OCI-LY7 (cell line): ENCODE results near the gene IGFALS. TPM values are rescaled to one million over a fixed set of nuclear protein-coding genes. Genes with fewer than 3 reads are reported as not detected.

Experiments used
- BruUV-seq: library from RNA; stranded (reverse); fragments of 400-500 nt; replicated peaks from 2 replicates; lab custom pipeline; 2021; lab: Mats Ljungman, UMichigan
- CTCF ChIA-PET: fragments of 300-600 bp; sonication (Branson Sonifier 250); formaldehyde crosslinking; loops from one replicate; lab custom pipeline; 2022; ENCODE audit warnings: antibody characterized with exemption; ENCODE audit not compliant: unreplicated experiment; lab: Charles Lee
- POLR2A ChIA-PET: fragments of 300-600 bp; sonication (Branson Sonifier 250); formaldehyde crosslinking; loops from one replicate; lab custom pipeline; 2022; ENCODE audit warnings: antibody characterized with exemption; lab: Charles Lee
- DNase-seq: peaks from one replicate; pipeline ENCODE4 v3.0.0-alpha.2; 2015; ENCODE audit warnings: low spot score
- H2AFZ ChIP-seq: fragments of 200-600 bp; sonication (generic), shearing (Covaris generic); 2 replicates; pipeline ENCODE4 v1.6.1; 2014; ENCODE audit warnings: mild to moderate bottlenecking, antibody characterized with exemption, low read length, moderate library complexity
- H3K27ac ChIP-seq: fragments of 200-600 bp; sonication (generic); 2 replicates; pipeline ENCODE4 v1.5.1; 2014; ENCODE audit warnings: mixed run types, low read depth, mild to moderate bottlenecking, moderate library complexity, low read length, inconsistent platforms; ENCODE audit not compliant: poor library complexity, severe bottlenecking
- H3K36me3 ChIP-seq: fragments of 200-600 bp; sonication (generic); 2 replicates; pipeline ENCODE4 v1.6.1; 2014; ENCODE audit warnings: mild to moderate bottlenecking, antibody characterized with exemption, low read length, moderate library complexity, mixed read lengths; ENCODE audit not compliant: insufficient read depth
- H3K4me1 ChIP-seq: fragments of 200-600 bp; sonication (generic); 2 replicates; pipeline ENCODE4 v1.5.1; 2014; ENCODE audit warnings: mild to moderate bottlenecking, low read length; ENCODE audit not compliant: insufficient read depth, poor library complexity, severe bottlenecking
- H3K4me2 ChIP-seq: fragments of 200-600 bp; sonication (generic); 2 replicates; pipeline ENCODE4 v1.6.1; 2014; ENCODE audit warnings: mild to moderate bottlenecking, low read length
- H3K4me3 ChIP-seq: fragments of 200-600 bp; sonication (generic); 2 replicates; pipeline ENCODE4 v1.5.1; 2014; ENCODE audit warnings: mild to moderate bottlenecking, low read depth, low read length; ENCODE audit not compliant: poor library complexity, severe bottlenecking
- H3K79me2 ChIP-seq: fragments of 200-600 bp; sonication (generic); 2 replicates; pipeline ENCODE4 v1.6.1; 2016; ENCODE audit warnings: low read depth, mild to moderate bottlenecking, low read length, moderate library complexity, mixed read lengths; ENCODE audit not compliant: insufficient read depth
- H3K9me2 ChIP-seq: fragments of 200-600 bp; sonication (generic); 2 replicates; pipeline ENCODE4 v1.6.1; 2016; ENCODE audit warnings: mild to moderate bottlenecking, low read length, mixed read lengths; ENCODE audit not compliant: insufficient read depth
- H3K9me3 ChIP-seq: fragments of 200-600 bp; sonication (generic); 2 replicates; pipeline ENCODE4 v1.6.1; 2014; ENCODE audit warnings: mild to moderate bottlenecking, mixed run types, low read length, mixed read lengths
- H4K20me1 ChIP-seq: fragments of 200-600 bp; sonication (generic); 2 replicates; pipeline ENCODE4 v1.6.1; 2014; ENCODE audit warnings: mild to moderate bottlenecking, antibody characterized with exemption, low read length, moderate library complexity, mixed read lengths; ENCODE audit not compliant: insufficient read depth
- EZH2phosphoT487 ChIP-seq: fragments of 200-600 bp; sonication (generic); IDR thresholded peaks from 2 replicates; pipeline ENCODE4 v1.6.1; 2018; ENCODE audit warnings: low read depth, borderline replicate concordance, mild to moderate bottlenecking, mixed run types, antibody characterized with exemption, low read length, moderate library complexity, mixed read lengths
- intact Hi-C: fragments of 100-400 bp; cut with micrococcal nuclease; formaldehyde crosslinking; loops from one replicate; pipeline ENCODE4 v1.10.0; 2022; ENCODE audit not compliant: unreplicated experiment
- total RNA-seq, 2 experiments: library from RNA; depleted of rRNA in 1 of 2; stranded (reverse); fragments of >200 nt in 1 of 2; shearing (Covaris generic) in 1 of 2; gene quantifications; 2 replicates each; pipeline ENCODE4 v1.2.3, GENCODE V29; 2014 to 2022
- TF ChIP-seq, protein P1 (sequence below): fragments of 200-600 bp; sonication (generic); conservative IDR thresholded peaks from 2 replicates; pipeline ENCODE4 v1.5.1; 2014; ENCODE audit warnings: mild to moderate bottlenecking, antibody characterized with exemption, low read length, moderate library complexity, mixed read lengths

The IGFALS gene
- total RNA-seq, 2 experiments from 2014 or later = 0.13 TPM; not detected in 1

DNA sequence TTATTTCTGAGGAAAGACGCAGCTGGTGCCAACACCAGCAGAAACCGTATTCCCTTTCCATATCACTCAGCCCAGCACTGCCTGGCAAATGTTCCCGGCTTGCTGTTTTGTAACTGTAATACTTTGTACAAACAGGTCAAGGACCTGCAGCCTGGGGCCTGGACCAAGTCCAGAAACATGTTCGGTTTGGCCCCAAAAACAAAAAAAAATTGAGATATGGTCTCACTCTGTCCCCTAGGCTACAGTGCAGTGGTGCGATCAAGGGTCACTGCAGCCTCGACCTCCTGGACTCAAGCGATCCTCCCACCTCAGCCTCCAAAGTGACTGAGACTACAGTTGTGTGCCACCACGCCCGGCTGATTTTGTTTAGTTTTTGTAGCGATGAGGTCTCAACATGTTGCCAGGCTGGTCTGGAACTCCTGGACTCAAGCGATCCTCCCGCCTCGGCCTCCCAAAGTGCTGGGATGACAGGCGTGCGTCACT lies 31.9 kb upstream of the IGFALS start:
- H3K79me2 ChIP-seq = no peaks in the 10 kb centered on the region
- no peak overlapping the region for H2AFZ ChIP-seq
- TF ChIP-seq EZH2phosphoT487 = no peak
- TF ChIP-seq, protein P1, sequence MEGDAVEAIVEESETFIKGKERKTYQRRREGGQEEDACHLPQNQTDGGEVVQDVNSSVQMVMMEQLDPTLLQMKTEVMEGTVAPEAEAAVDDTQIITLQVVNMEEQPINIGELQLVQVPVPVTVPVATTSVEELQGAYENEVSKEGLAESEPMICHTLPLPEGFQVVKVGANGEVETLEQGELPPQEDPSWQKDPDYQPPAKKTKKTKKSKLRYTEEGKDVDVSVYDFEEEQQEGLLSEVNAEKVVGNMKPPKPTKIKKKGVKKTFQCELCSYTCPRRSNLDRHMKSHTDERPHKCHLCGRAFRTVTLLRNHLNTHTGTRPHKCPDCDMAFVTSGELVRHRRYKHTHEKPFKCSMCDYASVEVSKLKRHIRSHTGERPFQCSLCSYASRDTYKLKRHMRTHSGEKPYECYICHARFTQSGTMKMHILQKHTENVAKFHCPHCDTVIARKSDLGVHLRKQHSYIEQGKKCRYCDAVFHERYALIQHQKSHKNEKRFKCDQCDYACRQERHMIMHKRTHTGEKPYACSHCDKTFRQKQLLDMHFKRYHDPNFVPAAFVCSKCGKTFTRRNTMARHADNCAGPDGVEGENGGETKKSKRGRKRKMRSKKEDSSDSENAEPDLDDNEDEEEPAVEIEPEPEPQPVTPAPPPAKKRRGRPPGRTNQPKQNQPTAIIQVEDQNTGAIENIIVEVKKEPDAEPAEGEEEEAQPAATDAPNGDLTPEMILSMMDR = no peak
- no TSS peak for BruUV-seq
- H3K36me3 ChIP-seq = no peaks in the 10 kb centered on the region
- intact Hi-C loops = loop anchor here (5.0 kb wide), 1 partner anchor 43 kb away; the partner anchor contains the start of genes NUBP2 and SPSB3
- H4K20me1 ChIP-seq = no peaks in the 10 kb centered on the region
- peak overlapping the region; percentile 76; the same call in 1 of the 2 replicates for H3K4me2 ChIP-seq
- H3K27ac ChIP-seq = no peak overlapping the region
- ChIA-PET POLR2A (no interaction called here), CTCF (no interaction called here)
- H3K9me3 ChIP-seq = no peaks in the 10 kb centered on the region
- peak overlapping the region; percentile 78 for H3K4me3 ChIP-seq
- no peaks in the 10 kb centered on the region for H3K9me2 ChIP-seq
- peaks cover 23% of the 10 kb centered on the region for H3K4me1 ChIP-seq
- no peak for DNase-seq

DNA sequence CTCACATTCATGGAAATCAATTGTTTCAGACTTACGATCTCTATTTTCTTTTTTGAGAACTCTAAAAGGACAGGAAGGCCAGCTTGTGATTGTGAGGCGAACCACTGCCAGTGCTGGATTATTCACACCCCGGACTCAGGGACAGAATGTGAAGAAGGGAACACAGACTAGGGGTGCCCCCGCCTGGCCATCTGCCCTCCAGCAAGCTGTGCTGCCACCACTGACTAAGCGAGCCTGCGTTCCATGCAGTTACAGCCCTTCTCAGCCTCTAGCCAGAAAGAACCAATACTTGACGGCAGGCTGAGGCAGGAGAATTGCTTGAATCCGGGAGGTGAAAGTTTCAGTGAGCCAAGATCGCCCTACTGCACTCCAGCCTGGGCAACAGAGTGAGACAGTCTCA lies 30.3 kb upstream of the IGFALS start:
- ChIA-PET POLR2A (interaction anchor here (0.7 kb wide), 1 partner anchor 1454 kb away, joined by 5 read pairs; the partner anchor contains the start of gene MRPL28), CTCF (no interaction called here)
- no peaks in the 10 kb centered on the region for H3K79me2 ChIP-seq
- H3K4me2 ChIP-seq = no peak overlapping the region
- no TSS peak for BruUV-seq
- no peak overlapping the region for H2AFZ ChIP-seq
- H3K9me3 ChIP-seq = no peaks in the 10 kb centered on the region
- H3K4me3 ChIP-seq = no peak overlapping the region
- TF ChIP-seq, protein P1 = peak; percentile 73
- no peak for TF ChIP-seq EZH2phosphoT487
- intact Hi-C loops = no loop called here
- peak; percentile 66 for DNase-seq
- no peaks in the 10 kb centered on the region for H3K9me2 ChIP-seq
- peaks cover 17% of the 10 kb centered on the region for H3K4me1 ChIP-seq
- no peak overlapping the region for H3K27ac ChIP-seq
- H4K20me1 ChIP-seq = no peaks in the 10 kb centered on the region
- H3K36me3 ChIP-seq = no peaks in the 10 kb centered on the region

DNA sequence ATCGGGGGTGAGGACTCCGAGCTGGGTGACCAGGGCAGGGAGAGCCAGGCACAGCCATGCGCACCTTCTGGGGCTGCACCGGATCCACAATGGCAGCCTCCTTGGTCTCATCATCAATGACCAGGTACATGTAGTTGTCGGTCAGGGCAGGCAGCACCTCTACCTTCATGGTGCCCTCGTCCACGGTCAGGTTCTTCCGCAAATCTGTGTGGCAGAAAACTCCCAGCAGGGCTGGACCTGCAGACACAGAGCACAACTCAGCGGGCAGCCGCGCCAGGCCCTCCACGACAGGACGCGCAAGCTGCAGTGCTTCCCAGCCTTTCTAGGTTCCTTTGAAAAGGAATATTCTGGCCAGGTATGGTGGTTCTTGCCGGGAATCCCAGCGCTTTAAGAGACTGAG lies 29.3 kb upstream of the IGFALS start:
- Histone ChIP-seq H3K4me3 (no peak overlapping the region), H4K20me1 (no peaks in the 10 kb centered on the region), H3K79me2 (no peaks in the 10 kb centered on the region), H3K27ac (no peak overlapping the region), H3K36me3 (no peaks in the 10 kb centered on the region), H3K9me2 (no peaks in the 10 kb centered on the region), H3K9me3 (no peaks in the 10 kb centered on the region), H3K4me1 (peaks cover 9% of the 10 kb centered on the region), H3K4me2 (no peak overlapping the region), H2AFZ (no peak overlapping the region)
- ChIA-PET POLR2A (interaction anchor here (0.5 kb wide), 1 partner anchor 118 kb away, joined by 3 read pairs; no protein-coding TSS in a partner anchor), CTCF (interaction anchor here (0.6 kb wide), 1 partner anchor 106 kb away, joined by 3 read pairs; no protein-coding TSS in a partner anchor)
- TF ChIP-seq, protein P1 = no peak
- DNase-seq = no peak
- no TSS peak for BruUV-seq
- intact Hi-C loops = no loop called here
